CD4-positive, alpha-beta memory T cell (primary cell): ENCODE data around the gene TRMT112. TPM values are rescaled to one million over a fixed set of nuclear protein-coding genes. Genes with fewer than 3 reads are reported as not detected.
"Not testable (repeated sequence)": the region's sequence is repeated elsewhere in the genome, so short reads cannot be mapped to it uniquely, and the experiment has no call there.

Source experiments
- CTCF ChIA-PET: fragments of 350-600 bp; sonication (Branson Sonifier 250); formaldehyde crosslinking; loops from one replicate; lab custom pipeline; 2021; ENCODE audit warnings: inconsistent platforms; ENCODE audit not compliant: partially characterized antibody; lab: Charles Lee
- POLR2A ChIA-PET: fragments of 350-600 bp; sonication (Branson Sonifier 250); formaldehyde crosslinking; loops from one replicate; lab custom pipeline; 2021; ENCODE audit not compliant: partially characterized antibody; lab: Charles Lee
- DNase-seq, 5 donors: peaks; one replicate each; pipeline versions ENCODE4 v3.0.0 to v3.0.0-alpha.2; 2020 to 2022; ENCODE audit warnings: mixed read lengths in 1 of 5
- H3K27ac ChIP-seq: one replicate; pipeline ENCODE4 v1.7.0; 2013; ENCODE audit warnings: low read depth, low read length
- H3K27me3 ChIP-seq: 2 replicates; pipeline ENCODE4 v1.7.0; 2013; ENCODE audit warnings: mild to moderate bottlenecking, low read length, moderate library complexity; ENCODE audit not compliant: insufficient read depth
- H3K36me3 ChIP-seq: 2 replicates; pipeline ENCODE4 v1.7.0; 2013; ENCODE audit warnings: mild to moderate bottlenecking, low read length, moderate library complexity; ENCODE audit not compliant: insufficient read depth
- H3K4me1 ChIP-seq: 2 replicates; pipeline ENCODE4 v1.7.0; 2013; ENCODE audit warnings: mild to moderate bottlenecking, low read length, moderate library complexity; ENCODE audit not compliant: insufficient read depth
- H3K4me3 ChIP-seq, 2 donors: one replicate each; pipeline ENCODE4 v1.7.0; 2013; ENCODE audit warnings: low read length in 2 of 2, mild to moderate bottlenecking in 1 of 2
- H3K9me3 ChIP-seq, 2 donors: one replicate each; pipeline ENCODE4 v1.7.0; 2013; ENCODE audit warnings: low read length in 2 of 2, control low read depth in 1 of 2; ENCODE audit not compliant: control insufficient read depth in 1 of 2
- H3K27ac Mint-ChIP-seq, 7 donors: one replicate each; pipeline ENCODE4 v1.8.0; 2020 to 2021; ENCODE audit warnings: mixed read lengths in 7 of 7, mild to moderate bottlenecking in 6 of 7, inconsistent platforms in 3 of 7, moderate library complexity in 3 of 7
- H3K27me3 Mint-ChIP-seq, 2 donors: one replicate each; pipeline ENCODE4 v1.8.0; 2020 to 2021; ENCODE audit warnings: mixed read lengths in 2 of 2
- H3K36me3 Mint-ChIP-seq, 2 donors: one replicate each; pipeline ENCODE4 v1.8.0; 2020 to 2021; ENCODE audit warnings: mixed read lengths in 2 of 2, inconsistent platforms in 1 of 2, mild to moderate bottlenecking in 1 of 2
- H3K4me1 Mint-ChIP-seq, 4 donors: one replicate each; pipeline ENCODE4 v1.8.0; 2020 to 2021; ENCODE audit warnings: mixed read lengths in 4 of 4, mild to moderate bottlenecking in 1 of 4
- H3K4me3 Mint-ChIP-seq, 8 donors: one replicate each; pipeline ENCODE4 v1.8.0; 2020 to 2021; ENCODE audit warnings: mixed read lengths in 8 of 8, mild to moderate bottlenecking in 7 of 8, moderate library complexity in 6 of 8, inconsistent platforms in 3 of 8
- H3K9me3 Mint-ChIP-seq, 8 donors: one replicate each; pipeline ENCODE4 v1.8.0; 2020 to 2021; ENCODE audit warnings: mixed read lengths in 8 of 8, mild to moderate bottlenecking in 5 of 8, inconsistent platforms in 3 of 8, moderate library complexity in 1 of 8
- intact Hi-C: fragments of 100-400 bp; cut with micrococcal nuclease; formaldehyde crosslinking; loops from one replicate; pipeline ENCODE4 v1.15.1; 2023
- polyA plus RNA-seq, 2 donors: library from polyadenylated mRNA; unstranded; fragments of 300-500 nt; fragmentation: Illumina TruSeq; gene quantifications; one replicate each; pipeline ENCODE4 v1.2.3, GENCODE V29; 2021
- total RNA-seq, 2 experiments: library from RNA; stranded (reverse); gene quantifications; one replicate each; pipeline ENCODE4 v1.2.3, GENCODE V29; 2021

Gene TRMT112
- total and polyA plus RNA-seq, 4 experiments from 2014 or later: 171 to 516 (median 294) TPM

- ChIA-PET POLR2A (interaction anchor here (1.3 to 4.8 kb wide), 10 partner anchors 15 to 492 kb away, joined by 3 to 153 read pairs (median 18); partner anchors contain the start of genes CATSPERZ, CCDC88B, ESRRA and FKBP2), CTCF (interaction anchor here (1.1 to 3.8 kb wide), 11 partner anchors 8 to 334 kb away, joined by 5 to 54 read pairs (median 10); partner anchors contain the start of genes CCDC88B, ESRRA, FERMT3 and RPS6KA4)
- Histone ChIP-seq H3K4me1 (peaks cover 26% of the 10 kb centered on the region), H3K4me3 (peak overlapping the region in 1 of 2 donors; percentile 72), H3K36me3 (peaks cover 12% of the 10 kb centered on the region), H3K9me3 (no peaks in the 10 kb centered on the region), H3K27me3 (no peaks in the 10 kb centered on the region), H3K27ac (peak overlapping the region; percentile 96)
- intact Hi-C loops: loop anchor here (1.0 to 5.0 kb wide), 2 partner anchors 12 to 38 kb away; partner anchors contain the start of gene RPS6KA4
- H3K27ac Mint-ChIP-seq: peak overlapping the region; percentile 97 to 100 (median 100)
- DNase-seq: no peak
- H3K4me1 Mint-ChIP-seq: peaks cover 16 to 41% (median 27%) of the 10 kb centered on the region in 4 donors
- H3K36me3 Mint-ChIP-seq: peaks cover 12 to 35% of the 10 kb centered on the region in 2 donors
- peak overlapping the region; percentile 95 to 99 (median 96) for H3K4me3 Mint-ChIP-seq
- peaks cover 0 to 2% (median 0%) of the 10 kb centered on the region in 8 donors for H3K9me3 Mint-ChIP-seq
- H3K27me3 Mint-ChIP-seq: no peaks in the 10 kb centered on the region
Measured at GRCh38 chr11:64318766-64319761, 1.7 kb upstream of the TRMT112 start.

GRCh38 chr11:64317961-64318765, 804 bp upstream of the TRMT112 start, which contains the start of gene PRDX5:
Gene PRDX5 (plus strand): TSS chr11:64318121. CDS start chr11:64318216, 95 bp downstream.
- POLR2A ChIA-PET: interaction anchor here (0.8 to 4.8 kb wide), 40 partner anchors 11 to 1761 kb away, joined by 3 to 153 read pairs (median 6); partner anchors contain the start of genes BAD, C11orf98, CATSPERZ and CCDC85B
- intact Hi-C loops: loop anchor here (1.0 to 5.0 kb wide), 7 partner anchors 13 to 335 kb away; partner anchors contain the start of genes CCDC88B, ESRRA, GPR137 and RPS6KA4
- CTCF ChIA-PET: interaction anchor here (0.7 to 3.8 kb wide), 25 partner anchors 9 to 334 kb away, joined by 3 to 54 read pairs (median 5); partner anchors contain the start of genes CATSPERZ, CCDC88B, ESRRA and FERMT3
- Histone ChIP-seq H3K9me3 (no peaks in the 10 kb centered on the region), H3K4me3 (peak within 1 kb of the TSS; percentile 68 to 72), H3K27me3 (no peaks in the 10 kb centered on the region), H3K27ac (peak within 1 kb of the TSS; percentile 96), H3K36me3 (peaks cover 12% of the 10 kb centered on the region), H3K4me1 (peaks cover 26% of the 10 kb centered on the region)
- Mint-ChIP-seq H3K27ac (peak within 1 kb of the TSS; percentile 97 to 100 (median 100)), H3K36me3 (peaks cover 15 to 35% of the 10 kb centered on the region in 2 donors), H3K4me3 (peak within 1 kb of the TSS; percentile 95 to 99 (median 96)), H3K27me3 (no peaks in the 10 kb centered on the region), H3K9me3 (peaks cover 0 to 2% (median 0%) of the 10 kb centered on the region in 8 donors), H3K4me1 (peaks cover 17 to 44% (median 29%) of the 10 kb centered on the region in 4 donors)
- DNase-seq: peak; percentile 96 to 98 (median 97)

GRCh38 chr11:64316672-64317324, 561 bp downstream of the TRMT112 start:
- ChIA-PET POLR2A (interaction anchor here (0.6 to 4.8 kb wide), 32 partner anchors 12 to 1760 kb away, joined by 3 to 153 read pairs (median 7); partner anchors contain the start of genes BAD, CATSPERZ, CCDC88B and DNAJC4), CTCF (interaction anchor here (1.0 to 3.8 kb wide), 19 partner anchors 12 to 336 kb away, joined by 3 to 54 read pairs (median 6); partner anchors contain the start of genes CATSPERZ, CCDC88B, ESRRA and FERMT3)
- Mint-ChIP-seq H3K4me3 (peak overlapping the region; percentile 95 to 99 (median 96)), H3K4me1 (peaks cover 23 to 51% (median 36%) of the 10 kb centered on the region in 4 donors), H3K9me3 (peaks cover 0 to 2% (median 0%) of the 10 kb centered on the region in 8 donors), H3K36me3 (peaks cover 20 to 42% of the 10 kb centered on the region in 2 donors), H3K27me3 (no peaks in the 10 kb centered on the region), H3K27ac (peak overlapping the region; percentile 97 to 100 (median 100))
- Histone ChIP-seq H3K27me3 (no peaks in the 10 kb centered on the region), H3K27ac (peak overlapping the region; percentile 96), H3K36me3 (peaks cover 12% of the 10 kb centered on the region), H3K9me3 (no peaks in the 10 kb centered on the region), H3K4me1 (peaks cover 26% of the 10 kb centered on the region), H3K4me3 (peak overlapping the region; percentile 68 to 72)
- intact Hi-C loops: loop anchor here (1.0 to 5.0 kb wide), 6 partner anchors 11 to 337 kb away; partner anchors contain the start of genes CCDC88B, ESRRA, GPR137 and RPS6KA4
- peak in 1 of 5 donors; percentile 65 for DNase-seq

- not testable (repeated sequence) for H3K27me3 ChIP-seq, H3K4me3 ChIP-seq, H3K9me3 Mint-ChIP-seq, H3K27me3 Mint-ChIP-seq, H3K9me3 ChIP-seq, DNase-seq
- Histone ChIP-seq H3K4me1 (peaks cover 26% of the 10 kb centered on the region), H3K36me3 (peaks cover 12% of the 10 kb centered on the region), H3K27ac (peak overlapping the region; percentile 96)
- ChIA-PET POLR2A (interaction anchor here (1.2 to 4.8 kb wide), 10 partner anchors 12 to 463 kb away, joined by 3 to 153 read pairs (median 48); partner anchors contain the start of genes BAD, CATSPERZ, CCDC88B and ESRRA), CTCF (interaction anchor here (3.1 to 3.8 kb wide), 3 partner anchors 11 to 26 kb away, joined by 40 to 54 read pairs (median 49); partner anchors contain the start of genes CCDC88B and ESRRA)
- intact Hi-C loops: loop anchor here (5.0 kb wide), 1 partner anchor 41 kb away; the partner anchor contains the start of gene RPS6KA4
- Mint-ChIP-seq H3K4me3 (peak overlapping the region; percentile 95 to 99 (median 96)), H3K36me3 (peaks cover 12 to 39% of the 10 kb centered on the region in 2 donors), H3K4me1 (peaks cover 20 to 54% (median 34%) of the 10 kb centered on the region in 4 donors), H3K27ac (peak overlapping the region; percentile 97 to 100 (median 100))
Measured at GRCh38 chr11:64315667-64316526, 1.5 kb downstream of the TRMT112 start.

GRCh38 chr11:64314805-64315561, 2.4 kb downstream of the TRMT112 start:
- H3K27ac Mint-ChIP-seq: peak overlapping the region in 5 of 7 donors; percentile 22 to 88 (median 59)

More at GRCh38 chr11:64314805-64315561, 2.4 kb downstream of the TRMT112 start:
- DNase-seq: no peak
- no peaks in the 10 kb centered on the region for H3K27me3 Mint-ChIP-seq
- POLR2A ChIA-PET: interaction anchor here (4.0 to 4.8 kb wide), 2 partner anchors 25 to 43 kb away, joined by 69 to 153 read pairs; partner anchors contain the start of genes CCDC88B and RPS6KA4
- H3K27me3 ChIP-seq: no peaks in the 10 kb centered on the region
- CTCF ChIA-PET: no interaction called here
- peaks cover 0 to 2% (median 0%) of the 10 kb centered on the region in 8 donors for H3K9me3 Mint-ChIP-seq
- no peak overlapping the region for H3K27ac ChIP-seq
- intact Hi-C loops: loop anchor here (5.0 kb wide), 1 partner anchor 42 kb away; the partner anchor contains the start of gene RPS6KA4
- peaks cover 26% of the 10 kb centered on the region for H3K4me1 ChIP-seq
- H3K36me3 ChIP-seq: peaks cover 12% of the 10 kb centered on the region
- H3K4me3 ChIP-seq: no peak overlapping the region
- peak overlapping the region in 1 of 8 donors; percentile 33 for H3K4me3 Mint-ChIP-seq
- peaks cover 11 to 32% of the 10 kb centered on the region in 2 donors for H3K36me3 Mint-ChIP-seq
- H3K9me3 ChIP-seq: no peaks in the 10 kb centered on the region
- H3K4me1 Mint-ChIP-seq: peaks cover 20 to 52% (median 32%) of the 10 kb centered on the region in 4 donors
